Esophagus squamous epithelium (tissue), 5 donors: Measurements from ENCODE around the gene R3HCC1L. TPM values are rescaled to one million over a fixed set of nuclear protein-coding genes. Genes with fewer than 3 reads are reported as not detected.

Experiments
- DNase-seq: peaks from one replicate; lab custom pipeline; 2025; lab: John Stamatoyannopoulos, UW
- H3K27ac ChIP-seq, 4 donors: fragments of 200-600 bp; sonication (generic); one replicate each; pipeline ENCODE4 v1.5.1; 2016 to 2019; ENCODE audit warnings: mild to moderate bottlenecking in 1 of 4
- H3K27me3 ChIP-seq, 4 donors: fragments of 200-600 bp; sonication (generic); 1 replicate in 3 of 4; 2 replicates in 1 of 4; pipeline versions ENCODE4 v1.5.1 to v1.6.0; 2017 to 2021; ENCODE audit warnings: antibody characterized with exemption in 1 of 4
- H3K36me3 ChIP-seq, 3 donors: fragments of 200-600 bp; sonication (generic); one replicate each; pipeline ENCODE4 v1.5.1; 2016 to 2019
- H3K4me1 ChIP-seq, 3 donors: fragments of 200-600 bp; sonication (generic); one replicate each; pipeline ENCODE4 v1.5.1; 2017 to 2019
- H3K4me3 ChIP-seq, 4 donors: fragments of 200-600 bp; sonication (generic); 1 replicate in 3 of 4; 2 replicates in 1 of 4; pipeline ENCODE4 v1.5.1; 2016 to 2019; ENCODE audit warnings: mild to moderate bottlenecking in 2 of 4, moderate library complexity in 1 of 4
- H3K9me3 ChIP-seq, 3 donors: fragments of 200-600 bp; sonication (generic); one replicate each; pipeline ENCODE4 v1.5.1; 2016 to 2019
- POLR2A ChIP-seq, 4 donors: fragments of 450-650 bp; IDR thresholded peaks; one replicate each; pipeline ENCODE4 v1.6.1; 2017; ENCODE audit warnings: antibody characterized with exemption in 4 of 4, mild to moderate bottlenecking in 4 of 4, moderate library complexity in 3 of 4
- WGBS, 2 donors: methylation state at CpG; one replicate each; pipeline ENCODE4 v1.1.5; 2018; 5-methylcytosine and 5-hydroxymethylcytosine counted together
- intact Hi-C: fragments of 100-400 bp; cut with DNase I; formaldehyde crosslinking; loops from one replicate; pipeline ENCODE4 v1.15.0; 2022
- total RNA-seq, 4 donors: library from RNA; depleted of rRNA; stranded (reverse); fragments of >200 nt; gene quantifications; one replicate each; pipeline ENCODE4 v1.1.0, GENCODE V29; 2016
- TF ChIP-seq, protein P1 (sequence below), 6 experiments: fragments of 450-650 bp in 4 of 6; fragments of 200-600 bp in 2 of 6; sonication (generic) in 2 of 6; IDR thresholded peaks; one replicate each; pipeline ENCODE4 v1.5.1; 2016 to 2019; ENCODE audit warnings: antibody characterized with exemption in 6 of 6, mild to moderate bottlenecking in 4 of 6, moderate library complexity in 4 of 6
- donor health status: DM: yes; HTN: yes; CAD: no.

R3HCC1L gene
- total RNA-seq, 4 donors from 2014 or later, result 5.5 to 12.5 (median 10.1) TPM

DNA sequence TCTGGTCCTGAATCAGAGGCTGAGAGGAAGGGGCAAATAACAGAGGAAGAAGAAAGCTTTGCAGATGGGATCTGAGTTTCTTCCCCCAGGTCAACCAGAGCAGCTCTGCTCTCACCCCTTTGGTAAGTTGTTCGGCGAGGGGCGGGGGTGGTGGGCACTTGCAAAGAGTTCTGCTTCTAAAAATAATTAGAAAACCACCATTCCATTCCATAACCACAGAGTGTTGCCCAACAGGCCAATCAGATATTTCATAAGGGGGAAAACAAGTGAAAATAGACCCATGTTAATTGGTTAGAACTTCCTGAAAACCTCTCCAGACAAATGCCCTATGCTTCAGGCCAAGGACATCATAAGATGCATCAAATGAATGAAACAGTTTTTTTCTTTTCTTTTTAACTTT is 43.6 kb upstream of the R3HCC1L start:
- intact Hi-C loops, result no loop called here
- Histone ChIP-seq H3K27me3 (peaks cover 0 to 50% (median 0%) of the 10 kb centered on the region in 4 donors), H3K4me1 (no peaks in the 10 kb centered on the region), H3K9me3 (no peaks in the 10 kb centered on the region), H3K36me3 (no peaks in the 10 kb centered on the region), H3K27ac (no peak overlapping the region), H3K4me3 (no peak overlapping the region)
- WGBS, 2 donors, result 56 to 93% methylated on average over 2 to 3 of the region's 3 CpGs
- DNase-seq, result no peak
- TF ChIP-seq, protein P1, sequence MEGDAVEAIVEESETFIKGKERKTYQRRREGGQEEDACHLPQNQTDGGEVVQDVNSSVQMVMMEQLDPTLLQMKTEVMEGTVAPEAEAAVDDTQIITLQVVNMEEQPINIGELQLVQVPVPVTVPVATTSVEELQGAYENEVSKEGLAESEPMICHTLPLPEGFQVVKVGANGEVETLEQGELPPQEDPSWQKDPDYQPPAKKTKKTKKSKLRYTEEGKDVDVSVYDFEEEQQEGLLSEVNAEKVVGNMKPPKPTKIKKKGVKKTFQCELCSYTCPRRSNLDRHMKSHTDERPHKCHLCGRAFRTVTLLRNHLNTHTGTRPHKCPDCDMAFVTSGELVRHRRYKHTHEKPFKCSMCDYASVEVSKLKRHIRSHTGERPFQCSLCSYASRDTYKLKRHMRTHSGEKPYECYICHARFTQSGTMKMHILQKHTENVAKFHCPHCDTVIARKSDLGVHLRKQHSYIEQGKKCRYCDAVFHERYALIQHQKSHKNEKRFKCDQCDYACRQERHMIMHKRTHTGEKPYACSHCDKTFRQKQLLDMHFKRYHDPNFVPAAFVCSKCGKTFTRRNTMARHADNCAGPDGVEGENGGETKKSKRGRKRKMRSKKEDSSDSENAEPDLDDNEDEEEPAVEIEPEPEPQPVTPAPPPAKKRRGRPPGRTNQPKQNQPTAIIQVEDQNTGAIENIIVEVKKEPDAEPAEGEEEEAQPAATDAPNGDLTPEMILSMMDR (IDR thresholded peaks at IDR 0.05), result no peak
- no peak for TF ChIP-seq POLR2A (IDR thresholded peaks at IDR 0.05)

DNA sequence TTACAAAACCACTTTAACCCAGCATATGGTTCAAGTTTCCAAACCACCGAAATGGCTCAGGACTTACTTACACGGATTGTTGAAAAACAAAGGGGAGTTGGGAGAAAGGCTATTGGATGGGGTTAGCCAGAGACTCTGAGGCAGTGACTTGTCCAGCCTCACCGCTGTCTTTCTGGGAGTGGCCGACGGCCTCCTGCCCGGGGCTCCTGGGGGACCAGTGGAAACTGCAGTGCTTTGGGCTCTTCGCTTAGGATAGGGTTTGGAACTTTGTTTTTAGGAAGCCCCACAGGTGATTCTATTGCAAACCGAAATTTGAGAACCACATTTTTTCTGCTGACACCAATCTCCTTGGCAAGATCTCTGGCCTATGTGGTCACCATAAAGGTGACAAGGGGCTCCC is 38.1 kb upstream of the R3HCC1L start:
- 67 to 82% methylated on average over 8 of the region's 8 CpGs for WGBS, 2 donors
- no peak for DNase-seq
- intact Hi-C loops, result no loop called here
- H3K27me3 ChIP-seq, result peaks cover 0 to 40% (median 0%) of the 10 kb centered on the region in 4 donors
- no peaks in the 10 kb centered on the region for H3K4me1 ChIP-seq
- no peaks in the 10 kb centered on the region for H3K36me3 ChIP-seq
- H3K9me3 ChIP-seq, result no peaks in the 10 kb centered on the region
- TF ChIP-seq, protein P1 (IDR thresholded peaks at IDR 0.05), result no peak
- no peak for TF ChIP-seq POLR2A (IDR thresholded peaks at IDR 0.05)
- H3K27ac ChIP-seq, result no peak overlapping the region
- H3K4me3 ChIP-seq, result no peak overlapping the region

DNA sequence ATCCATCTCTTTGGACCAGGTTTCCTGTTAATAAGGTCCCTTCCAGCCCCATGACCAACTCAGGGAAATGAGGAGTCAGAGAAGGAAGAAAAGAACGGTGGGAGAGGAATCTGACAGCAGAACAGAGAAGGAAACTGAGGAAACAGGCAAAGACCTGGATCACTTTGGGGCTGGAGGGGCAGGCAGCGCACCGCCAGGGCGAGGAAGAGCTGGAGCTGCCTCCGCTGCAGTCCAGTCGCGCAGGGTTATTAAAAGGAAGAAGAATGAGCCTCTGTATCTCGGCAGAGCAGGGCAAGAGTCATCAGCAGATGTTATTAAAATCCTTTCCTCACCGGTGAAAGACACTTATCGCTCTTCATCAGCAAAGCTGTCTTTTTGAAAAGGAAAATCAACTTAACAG is 37.7 kb upstream of the R3HCC1L start:
- intact Hi-C loops, result no loop called here
- H3K27ac ChIP-seq, result no peak overlapping the region
- H3K27me3 ChIP-seq, result peaks cover 0 to 44% (median 0%) of the 10 kb centered on the region in 4 donors
- WGBS, 2 donors, result 71 to 79% methylated on average over 10 of the region's 10 CpGs
- H3K4me1 ChIP-seq, result no peaks in the 10 kb centered on the region
- no peak for DNase-seq
- TF ChIP-seq, protein P1 (IDR thresholded peaks at IDR 0.05), result no peak
- no peak for TF ChIP-seq POLR2A (IDR thresholded peaks at IDR 0.05)
- no peaks in the 10 kb centered on the region for H3K36me3 ChIP-seq
- H3K4me3 ChIP-seq, result no peak overlapping the region
- H3K9me3 ChIP-seq, result no peaks in the 10 kb centered on the region

DNA sequence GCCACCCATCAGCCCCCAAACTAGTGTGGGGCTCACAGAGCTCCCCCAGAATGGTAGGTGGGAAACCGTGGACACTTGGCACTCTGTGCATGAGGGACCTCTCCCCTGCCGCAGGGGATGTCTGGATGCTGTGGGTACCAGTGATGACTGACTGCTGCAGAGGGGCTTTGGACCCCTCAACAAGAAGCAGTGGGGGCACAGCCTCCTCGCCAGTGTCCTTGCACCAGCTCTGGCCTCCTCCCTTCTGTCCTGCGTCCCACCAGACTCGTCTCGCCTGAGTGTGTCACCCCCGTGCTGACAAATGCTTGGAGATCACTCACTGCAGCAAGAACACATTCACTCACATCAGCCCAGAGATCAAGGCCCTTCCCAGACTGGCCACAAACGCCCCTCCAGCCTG is 37.3 kb upstream of the R3HCC1L start:
- DNase-seq, result no peak
- no peak for TF ChIP-seq POLR2A (IDR thresholded peaks at IDR 0.05)
- TF ChIP-seq, protein P1 (IDR thresholded peaks at IDR 0.05), result no peak
- WGBS, 2 donors, result 50 to 60% methylated on average over 2 to 7 of the region's 8 CpGs

DNA sequence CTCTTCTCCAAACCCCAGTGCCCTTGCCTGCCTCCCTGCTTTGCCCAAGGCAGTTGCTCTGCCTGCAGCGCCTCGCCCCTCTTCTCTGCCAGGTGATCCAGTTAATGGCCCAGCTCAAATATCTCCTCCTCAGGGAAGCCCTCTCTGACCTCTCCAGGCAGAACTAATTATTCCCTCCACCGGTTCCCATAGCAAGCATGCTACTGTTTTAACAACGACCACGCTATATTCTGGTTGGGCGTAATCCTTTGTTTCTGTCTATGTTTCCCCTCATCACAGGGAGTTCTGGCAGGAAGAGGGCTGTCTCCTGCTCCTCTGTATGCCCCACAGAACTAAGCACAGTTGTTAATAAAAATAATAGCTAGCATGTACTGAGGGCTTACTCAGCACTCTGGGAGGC is 36.8 kb upstream of the R3HCC1L start:
- peaks cover 0 to 42% (median 0%) of the 10 kb centered on the region in 4 donors for H3K27me3 ChIP-seq
- no peaks in the 10 kb centered on the region for H3K9me3 ChIP-seq
- H3K4me3 ChIP-seq, result no peak overlapping the region
- DNase-seq, result no peak
- intact Hi-C loops, result no loop called here
- TF ChIP-seq, protein P1 (IDR thresholded peaks at IDR 0.05), result no peak
- TF ChIP-seq POLR2A (IDR thresholded peaks at IDR 0.05), result no peak
- no peaks in the 10 kb centered on the region for H3K36me3 ChIP-seq
- H3K4me1 ChIP-seq, result no peaks in the 10 kb centered on the region
- H3K27ac ChIP-seq, result no peak overlapping the region
- 40 to 41% methylated on average over 6 of the region's 6 CpGs for WGBS, 2 donors

More for the DNA sequence above, 37.3 kb upstream of the R3HCC1L start:
- H3K4me3 ChIP-seq, result no peak overlapping the region
- no peak overlapping the region for H3K27ac ChIP-seq
- peaks cover 0 to 42% (median 0%) of the 10 kb centered on the region in 4 donors for H3K27me3 ChIP-seq
- no peaks in the 10 kb centered on the region for H3K9me3 ChIP-seq
- no peaks in the 10 kb centered on the region for H3K36me3 ChIP-seq
- intact Hi-C loops, result no loop called here
- no peaks in the 10 kb centered on the region for H3K4me1 ChIP-seq
